HCT116 (cell line): ENCODE measurements around the gene YBX2. TPM values are rescaled to one million over a fixed set of nuclear protein-coding genes. Genes with fewer than 3 reads are reported as not detected.

Experiments
- ATAC-seq: fragments of 200-7000 bp; cut with Tn5 transposase; 2 replicates; pipeline ENCODE4 v1.9.1; 2020; ENCODE audit warnings: mild to moderate bottlenecking, moderate library complexity
- BruUV-seq: library from RNA; stranded (reverse); fragments of 400-500 nt; replicated peaks from 2 replicates; lab custom pipeline; 2021; lab: Mats Ljungman, UMichigan
- CTCF ChIA-PET: fragments of 300-600 bp; sonication (Branson Sonifier 250); formaldehyde crosslinking; loops from one replicate; lab custom pipeline; 2021; ENCODE audit warnings: antibody characterized with exemption; lab: Charles Lee
- POLR2A ChIA-PET: fragments of 300-600, 350-600 bp; sonication (Branson Sonifier 250); formaldehyde crosslinking; loops from one replicate; lab custom pipeline; 2021; ENCODE audit warnings: antibody characterized with exemption; lab: Charles Lee
- RAD21 ChIA-PET, 2 experiments: fragments of 300-600 bp; sonication (Branson Sonifier 250); formaldehyde crosslinking; loops; one replicate each; lab custom pipeline; 2023; ENCODE audit warnings: low total read pairs in 2 of 2; ENCODE audit not compliant: uncharacterized antibody in 2 of 2, unreplicated experiment in 2 of 2, low non-redundant PET in 1 of 2; lab: Charles Lee
- DNase-seq: peaks from one replicate; pipeline ENCODE4 v3.0.0-alpha.2; 2010; ENCODE audit warnings: low read depth, low spot score
- H2AFZ ChIP-seq: fragments of 200-600 bp; shearing (Covaris generic), sonication (generic); 2 replicates; pipeline ENCODE4 v1.6.1; 2017; ENCODE audit warnings: low read depth, mixed run types, mixed read lengths, antibody characterized with exemption, low read length; ENCODE audit not compliant: poor library complexity, severe bottlenecking
- H3K27ac ChIP-seq: 2 replicates; pipeline ENCODE4 v1.5.1; 2012; ENCODE audit warnings: low read depth, low read length
- H3K27me3 ChIP-seq: fragments of 200-600 bp; sonication (generic); 2 replicates; pipeline ENCODE4 v1.6.1; 2016; ENCODE audit warnings: mixed run types, low read length, mixed read lengths; ENCODE audit not compliant: insufficient read depth
- H3K36me3 ChIP-seq, 2 experiments: fragments of 200-500 bp in 1 of 2; fragments of 200-600 bp in 1 of 2; sonication (Bioruptor generic) in 1 of 2; sonication (generic) in 1 of 2; 2 replicates each; pipeline versions ENCODE4 v1.5.1 to v1.6.1; 2014 to 2016; ENCODE audit warnings: low read length in 2 of 2, inconsistent platforms in 1 of 2, mixed read lengths in 1 of 2, mixed run types in 1 of 2; ENCODE audit not compliant: insufficient read depth in 2 of 2, control insufficient read depth in 1 of 2
- H3K4me1 ChIP-seq, 2 experiments: fragments of 200-600 bp in 1 of 2; sonication (generic) in 1 of 2; 2 replicates each; pipeline versions ENCODE4 v1.5.1 to v1.6.1; 2012 to 2017; ENCODE audit warnings: low read length in 2 of 2, inconsistent platforms in 1 of 2, mild to moderate bottlenecking in 1 of 2, mixed read lengths in 1 of 2, mixed run types in 1 of 2, moderate library complexity in 1 of 2; ENCODE audit not compliant: insufficient read depth in 2 of 2, control insufficient read depth in 1 of 2
- H3K4me2 ChIP-seq: fragments of 200-600 bp; sonication (generic); 2 replicates; pipeline ENCODE4 v1.6.1; 2017; ENCODE audit warnings: mixed run types, low read length, mixed read lengths
- H3K4me3 ChIP-seq, 2 experiments: fragments of 200-600 bp in 1 of 2; sonication (generic) in 1 of 2; replicated peaks in 1 of 2; 2 replicates each; pipeline ENCODE4 v1.5.1; 2011 to 2016; ENCODE audit warnings: low read length in 2 of 2, control low read depth in 1 of 2, low read depth in 1 of 2, mild to moderate bottlenecking in 1 of 2, mixed read lengths in 1 of 2, mixed run types in 1 of 2
- H3K79me2 ChIP-seq: fragments of 200-600 bp; sonication (generic); 2 replicates; pipeline ENCODE4 v1.6.1; 2017; ENCODE audit warnings: mild to moderate bottlenecking, mixed run types, low read length, moderate library complexity, mixed read lengths; ENCODE audit not compliant: insufficient read depth
- H3K9ac ChIP-seq: fragments of 200-600 bp; sonication (generic); 2 replicates; pipeline ENCODE4 v1.6.1; 2016; ENCODE audit warnings: low read length, mixed read lengths
- H3K9me2 ChIP-seq: fragments of 200-600 bp; sonication (generic), shearing (Covaris generic); 2 replicates; pipeline ENCODE4 v1.6.1; 2017; ENCODE audit warnings: mixed run types, mild to moderate bottlenecking, moderate library complexity; ENCODE audit not compliant: insufficient read depth
- H3K9me3 ChIP-seq, 2 experiments: fragments of 200-500 bp in 1 of 2; fragments of 200-600 bp in 1 of 2; sonication (Bioruptor generic) in 1 of 2; sonication (generic) in 1 of 2; 2 replicates each; pipeline ENCODE4 v1.6.1; 2014 to 2017; ENCODE audit warnings: low read length in 2 of 2, mixed read lengths in 2 of 2, inconsistent platforms in 1 of 2, low read depth in 1 of 2, mild to moderate bottlenecking in 1 of 2, mixed run types in 1 of 2, moderate library complexity in 1 of 2; ENCODE audit not compliant: control insufficient read depth in 1 of 2, insufficient read depth in 1 of 2
- H4K20me1 ChIP-seq: fragments of 200-600 bp; sonication (generic), shearing (Covaris generic); 2 replicates; pipeline ENCODE4 v1.6.1; 2017; ENCODE audit warnings: mixed run types, mild to moderate bottlenecking, moderate library complexity; ENCODE audit not compliant: insufficient read depth
- CEBPB ChIP-seq: IDR thresholded peaks from 2 replicates; pipeline ENCODE4 v1.6.1; 2012; ENCODE audit warnings: low read depth
- EZH2 ChIP-seq: fragments of 200-600 bp; sonication (generic); IDR thresholded peaks from 2 replicates; pipeline ENCODE4 v1.6.1; 2017; ENCODE audit warnings: antibody characterized with exemption, mixed run types
- FOSL1 ChIP-seq: IDR thresholded peaks from 2 replicates; pipeline ENCODE4 v1.6.1; 2012; ENCODE audit warnings: low read depth
- SIN3A ChIP-seq: IDR thresholded peaks from 2 replicates; pipeline ENCODE4 v1.6.1; 2012; ENCODE audit warnings: low read depth
- ZFX ChIP-seq: fragments of 450-650 bp; IDR thresholded peaks from 2 replicates; pipeline ENCODE4 v1.6.1; 2017
- intact Hi-C: fragments of 100-400 bp; cut with micrococcal nuclease; formaldehyde crosslinking; loops from 2 replicates; pipeline ENCODE4 v1.10.0; 2022
- total RNA-seq: library from RNA; stranded (reverse); gene quantifications from one replicate; pipeline ENCODE4 v1.2.1, GENCODE V29; 2021; ENCODE audit not compliant: unreplicated experiment
- TF ChIP-seq, protein P1 (sequence below): IDR thresholded peaks from 2 replicates; pipeline ENCODE4 v1.6.1; 2012
- TF ChIP-seq, protein P2 (sequence below): IDR thresholded peaks from 2 replicates; pipeline ENCODE4 v1.6.1; 2012
- TF ChIP-seq, protein P3 (sequence below), 3 experiments: fragments of 200-600 bp in 1 of 3; sonication (generic) in 1 of 3; IDR thresholded peaks in 2 of 3; conservative IDR thresholded peaks in 1 of 3; 2 replicates each; pipeline ENCODE4 v1.5.1; 2012 to 2017; ENCODE audit warnings: low read depth in 2 of 3, low read length in 2 of 3, antibody characterized with exemption in 1 of 3, borderline replicate concordance in 1 of 3, control low read depth in 1 of 3, mild to moderate bottlenecking in 1 of 3, mixed read lengths in 1 of 3, mixed run types in 1 of 3, moderate library complexity in 1 of 3; ENCODE audit not compliant: insufficient read depth in 1 of 3

The YBX2 gene
- total RNA-seq, 1 experiment from 2014 or later: 2.3 TPM

DNA sequence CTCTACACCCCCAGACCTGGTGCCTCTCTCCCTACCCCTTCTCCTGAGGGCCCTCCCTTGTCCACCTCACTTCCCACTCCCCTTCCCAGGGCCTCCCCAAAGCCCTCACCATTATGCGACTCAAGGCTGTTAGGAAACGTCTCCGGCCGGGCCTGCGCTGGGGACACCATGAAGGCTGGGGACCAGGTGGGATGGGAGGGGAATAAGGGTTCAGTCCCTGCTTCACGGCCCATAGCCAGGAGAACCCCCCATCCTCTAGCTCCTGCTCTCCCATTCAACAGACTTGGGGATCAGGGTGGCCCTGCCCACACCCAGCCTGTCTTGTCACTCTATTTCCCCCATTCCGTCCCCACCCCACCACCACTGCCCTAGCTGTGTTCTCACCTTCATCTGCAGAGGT, 32.6 kb upstream of the YBX2 start:
- H3K4me2 ChIP-seq: no peak overlapping the region
- no peaks in the 10 kb centered on the region for H3K27me3 ChIP-seq
- BruUV-seq: no TSS peak
- ATAC-seq (no peak), DNase-seq (no peak)
- intact Hi-C loops: no loop called here
- H3K4me1 ChIP-seq: peaks cover 3 to 29% of the 10 kb centered on the region in 2 experiments; a peak in 3 of 4 replicates
- no peaks in the 10 kb centered on the region for H4K20me1 ChIP-seq
- peaks cover 17 to 31% of the 10 kb centered on the region in 2 experiments; a peak in 3 of 4 replicates for H3K36me3 ChIP-seq
- ChIA-PET RAD21 (no interaction called here), POLR2A (no interaction called here), CTCF (no interaction called here)
- no peak overlapping the region for H3K4me3 ChIP-seq
- H3K9me3 ChIP-seq: no peaks in the 10 kb centered on the region
- TF ChIP-seq, protein P1, sequence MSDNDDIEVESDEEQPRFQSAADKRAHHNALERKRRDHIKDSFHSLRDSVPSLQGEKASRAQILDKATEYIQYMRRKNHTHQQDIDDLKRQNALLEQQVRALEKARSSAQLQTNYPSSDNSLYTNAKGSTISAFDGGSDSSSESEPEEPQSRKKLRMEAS: no peak
- TF ChIP-seq SIN3A (no peak), CEBPB (no peak), EZH2 (no peak), ZFX (no peak), FOSL1 (no peak)
- TF ChIP-seq, protein P2, sequence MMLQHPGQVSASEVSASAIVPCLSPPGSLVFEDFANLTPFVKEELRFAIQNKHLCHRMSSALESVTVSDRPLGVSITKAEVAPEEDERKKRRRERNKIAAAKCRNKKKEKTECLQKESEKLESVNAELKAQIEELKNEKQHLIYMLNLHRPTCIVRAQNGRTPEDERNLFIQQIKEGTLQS: no peak
- TF ChIP-seq, protein P3, sequence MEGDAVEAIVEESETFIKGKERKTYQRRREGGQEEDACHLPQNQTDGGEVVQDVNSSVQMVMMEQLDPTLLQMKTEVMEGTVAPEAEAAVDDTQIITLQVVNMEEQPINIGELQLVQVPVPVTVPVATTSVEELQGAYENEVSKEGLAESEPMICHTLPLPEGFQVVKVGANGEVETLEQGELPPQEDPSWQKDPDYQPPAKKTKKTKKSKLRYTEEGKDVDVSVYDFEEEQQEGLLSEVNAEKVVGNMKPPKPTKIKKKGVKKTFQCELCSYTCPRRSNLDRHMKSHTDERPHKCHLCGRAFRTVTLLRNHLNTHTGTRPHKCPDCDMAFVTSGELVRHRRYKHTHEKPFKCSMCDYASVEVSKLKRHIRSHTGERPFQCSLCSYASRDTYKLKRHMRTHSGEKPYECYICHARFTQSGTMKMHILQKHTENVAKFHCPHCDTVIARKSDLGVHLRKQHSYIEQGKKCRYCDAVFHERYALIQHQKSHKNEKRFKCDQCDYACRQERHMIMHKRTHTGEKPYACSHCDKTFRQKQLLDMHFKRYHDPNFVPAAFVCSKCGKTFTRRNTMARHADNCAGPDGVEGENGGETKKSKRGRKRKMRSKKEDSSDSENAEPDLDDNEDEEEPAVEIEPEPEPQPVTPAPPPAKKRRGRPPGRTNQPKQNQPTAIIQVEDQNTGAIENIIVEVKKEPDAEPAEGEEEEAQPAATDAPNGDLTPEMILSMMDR (IDR thresholded peaks at IDR 0.05 in 2 of 3, conservative IDR thresholded peaks at IDR 0.05 in 1 of 3; ENCODE audit: borderline replicate concordance in 1 of 3, insufficient read depth in 1 of 3, low read depth in 2 of 3, low read length in 2 of 3): no peak
- no peak overlapping the region for H3K9ac ChIP-seq
- no peaks in the 10 kb centered on the region for H3K9me2 ChIP-seq
- no peak overlapping the region for H2AFZ ChIP-seq
- H3K79me2 ChIP-seq: peaks cover 20% of the 10 kb centered on the region; the same call in 1 of the 2 replicates
- no peak overlapping the region for H3K27ac ChIP-seq
